Testis (tissue), 3 donors: ENCODE results near the gene WBP1. TPM values are rescaled to one million over a fixed set of nuclear protein-coding genes. Genes with fewer than 3 reads are reported as not detected.

Experiments used
- DNase-seq: peaks from one replicate; pipeline ENCODE4 v3.0.0-alpha.2; 2019
- H3K27ac ChIP-seq, 2 donors: fragments of 200-600 bp; sonication (generic); one replicate each; pipeline ENCODE4 v1.5.1; 2019
- H3K27me3 ChIP-seq: fragments of 200-600 bp; sonication (generic); one replicate; pipeline ENCODE4 v1.5.1; 2019
- H3K36me3 ChIP-seq: fragments of 200-600 bp; sonication (generic); one replicate; pipeline ENCODE4 v1.5.1; 2017; ENCODE audit warnings: low read depth; ENCODE audit errors: missing control alignments
- H3K4me1 ChIP-seq: fragments of 200-600 bp; sonication (generic); one replicate; pipeline ENCODE4 v1.5.1; 2019
- H3K4me3 ChIP-seq, 2 donors: fragments of 200-600 bp; sonication (generic); one replicate each; pipeline ENCODE4 v1.5.1; 2017 to 2019
- H3K9me3 ChIP-seq: fragments of 200-600 bp; sonication (generic); one replicate; pipeline ENCODE4 v1.5.1; 2017
- CTCF ChIP-seq, 3 experiments: fragments of 450-650 bp in 2 of 3; fragments of 200-600 bp in 1 of 3; sonication (generic) in 1 of 3; IDR thresholded peaks; one replicate each; pipeline ENCODE4 v1.5.1; 2016 to 2019; ENCODE audit warnings: antibody characterized with exemption in 3 of 3, mild to moderate bottlenecking in 2 of 3, moderate library complexity in 1 of 3
- POLR2A ChIP-seq: fragments of 450-650 bp; IDR thresholded peaks from one replicate; pipeline ENCODE4 v1.6.1; 2017; ENCODE audit warnings: antibody characterized with exemption, mild to moderate bottlenecking, moderate library complexity
- whole genome bisulfite sequencing, 2 donors: methylation state at CpG; one replicate each; pipeline ENCODE4 v1.1.5; 2018; 5-methylcytosine and 5-hydroxymethylcytosine counted together
- intact Hi-C: fragments of 100-400 bp; cut with DNase I; formaldehyde crosslinking; loops from one replicate; pipeline ENCODE4 v1.15.1; 2023; ENCODE audit warnings: low total_unique reads
- polyA plus RNA-seq: library from polyadenylated mRNA; stranded (reverse); fragments of 350-450 nt; fragmentation: Illumina TruSeq; extraction: RNeasy Lipid Tissue Mini Kit (QIAGEN cat#74804); gene quantifications from one replicate; pipeline ENCODE4 v1.2.3, GENCODE V29; 2014; ENCODE audit warnings: low read depth, low replicate concordance; ENCODE audit not compliant: insufficient read depth
- total RNA-seq, 2 donors: library from RNA; depleted of rRNA; stranded (reverse); fragments of >200 nt; gene quantifications; one replicate each; pipeline ENCODE4 v1.2.3, GENCODE V29; 2016

Gene WBP1
- total and polyA plus RNA-seq, 3 donors from 2014 or later, result 73.8 to 84.3 (median 80.8) TPM

GRCh38 chr2:74486141-74486540 is 27.9 kb downstream of the WBP1 start:
- DNase-seq, result no peak
- H3K27me3 ChIP-seq, result no peaks in the 10 kb centered on the region
- TF ChIP-seq POLR2A (no peak), CTCF (IDR thresholded peaks at IDR 0.05) (no peak)
- no peaks in the 10 kb centered on the region for H3K36me3 ChIP-seq
- H3K4me3 ChIP-seq, result no peak overlapping the region
- 90 to 91% methylated on average over 2 of the region's 2 CpGs for WGBS, 2 donors
- intact Hi-C loops, result loop anchor here (10.0 kb wide), 1 partner anchor 99 kb away; no protein-coding TSS in a partner anchor
- no peaks in the 10 kb centered on the region for H3K9me3 ChIP-seq
- H3K27ac ChIP-seq, result no peak overlapping the region
- H3K4me1 ChIP-seq, result peaks cover 18% of the 10 kb centered on the region

- no peaks in the 10 kb centered on the region for H3K27me3 ChIP-seq
- no peak overlapping the region for H3K27ac ChIP-seq
- no peak overlapping the region for H3K4me3 ChIP-seq
- no peaks in the 10 kb centered on the region for H3K9me3 ChIP-seq
- H3K4me1 ChIP-seq, result peaks cover 3% of the 10 kb centered on the region
- 86% methylated on average over 9 of the region's 9 CpGs for WGBS, 2 donors
- TF ChIP-seq CTCF (IDR thresholded peaks at IDR 0.05), result no peak
- no peak for TF ChIP-seq POLR2A
- DNase-seq, result no peak
- intact Hi-C loops, result loop anchor here (10.0 kb wide), 1 partner anchor 96 kb away; no protein-coding TSS in a partner anchor
- H3K36me3 ChIP-seq, result no peaks in the 10 kb centered on the region
Measured at GRCh38 chr2:74488643-74489481, 30.6 kb downstream of the WBP1 start.

- TF ChIP-seq POLR2A (no peak), CTCF (IDR thresholded peaks at IDR 0.05) (no peak)
Measured at GRCh38 chr2:74489906-74490305, 31.7 kb downstream of the WBP1 start.

GRCh38 chr2:74491648-74492544 is 33.7 kb downstream of the WBP1 start:
- WGBS, 2 donors, result 94 to 95% methylated on average over 11 to 12 of the region's 12 CpGs
- no peak overlapping the region for H3K4me3 ChIP-seq
- H3K36me3 ChIP-seq, result no peaks in the 10 kb centered on the region
- DNase-seq, result no peak
- intact Hi-C loops, result no loop called here
- no peaks in the 10 kb centered on the region for H3K9me3 ChIP-seq
- H3K4me1 ChIP-seq, result no peaks in the 10 kb centered on the region
- TF ChIP-seq POLR2A, result no peak
- no peak for TF ChIP-seq CTCF (IDR thresholded peaks at IDR 0.05)
- no peak overlapping the region for H3K27ac ChIP-seq
- H3K27me3 ChIP-seq, result no peaks in the 10 kb centered on the region

More at GRCh38 chr2:74489906-74490305, 31.7 kb downstream of the WBP1 start:
- Histone ChIP-seq H3K36me3 (no peaks in the 10 kb centered on the region), H3K27me3 (no peaks in the 10 kb centered on the region), H3K9me3 (no peaks in the 10 kb centered on the region), H3K4me1 (no peaks in the 10 kb centered on the region), H3K27ac (no peak overlapping the region), H3K4me3 (no peak overlapping the region)
- no peak for DNase-seq
- intact Hi-C loops, result loop anchor here (10.0 kb wide), 1 partner anchor 95 kb away; no protein-coding TSS in a partner anchor
- 92 to 100% methylated on average over 2 to 9 of the region's 9 CpGs for WGBS, 2 donors
